Middle frontal gyrus (tissue), 1 donor: ENCODE measurements around the gene COPZ2.
A peak's percentile ranks its signal among the peaks of the same experiment; 100 is the strongest.
"Not testable (repeated sequence)": the region's sequence is repeated elsewhere in the genome, so short reads cannot be mapped to it uniquely, and the experiment has no call there.

Experiments
- DNase-seq: peaks from one replicate; pipeline ENCODE4 v3.0.0-alpha.2; 2015; ENCODE audit warnings: low spot score; ENCODE audit errors: extremely low spot score

The COPZ2 gene

GRCh38 chr17:48037036-48037837 is at the start of gene COPZ2:
Gene COPZ2, minus strand, starts transcription at chr17:48037797. Its CDS starts 20 bp downstream, at chr17:48037777.
- DNase-seq = no peak

- no peak for DNase-seq
These were observed 47.3 kb upstream of the COPZ2 start for GRCh38 chr17:48084932-48085331.

GRCh38 chr17:48081858-48082257 is 44.3 kb upstream of the COPZ2 start:
- no peak for DNase-seq

- not testable (repeated sequence) for DNase-seq
These were observed 39.6 kb upstream of the COPZ2 start for GRCh38 chr17:48077152-48077551.

GRCh38 chr17:48074322-48075081 is 36.9 kb upstream of the COPZ2 start:
- peak; percentile 66 for DNase-seq

GRCh38 chr17:48073566-48074094 is 36.0 kb upstream of the COPZ2 start:
- DNase-seq = not testable (repeated sequence)

GRCh38 chr17:48072811-48073210 is 35.2 kb upstream of the COPZ2 start:
- not testable (repeated sequence) for DNase-seq

- no peak for DNase-seq
These were observed 34.1 kb upstream of the COPZ2 start for GRCh38 chr17:48071654-48072053.

- no peak for DNase-seq
These were observed 32.6 kb upstream of the COPZ2 start for GRCh38 chr17:48070195-48070594.

- no peak for DNase-seq
These were observed 30.9 kb upstream of the COPZ2 start for GRCh38 chr17:48068491-48068961.

GRCh38 chr17:48067808-48068207 is 30.2 kb upstream of the COPZ2 start:
- not testable (repeated sequence) for DNase-seq

GRCh38 chr17:48067245-48067644 is 29.6 kb upstream of the COPZ2 start:
- no peak for DNase-seq

GRCh38 chr17:48066656-48067055 is 29.1 kb upstream of the COPZ2 start:
- no peak for DNase-seq

GRCh38 chr17:48066192-48066591 is 28.6 kb upstream of the COPZ2 start:
- DNase-seq = no peak

- no peak for DNase-seq
These were observed 27.0 kb upstream of the COPZ2 start for GRCh38 chr17:48064638-48065037.

- DNase-seq = no peak
These were observed 24.7 kb upstream of the COPZ2 start for GRCh38 chr17:48062273-48062672.

GRCh38 chr17:48060249-48060648 is 22.7 kb upstream of the COPZ2 start:
- DNase-seq = no peak

- no peak for DNase-seq
These were observed 21.6 kb upstream of the COPZ2 start for GRCh38 chr17:48059125-48059668.

- no peak for DNase-seq
These were observed 21.0 kb upstream of the COPZ2 start for GRCh38 chr17:48058393-48059124.

- DNase-seq = no peak
These were observed 20.0 kb upstream of the COPZ2 start for GRCh38 chr17:48057626-48058025.

GRCh38 chr17:48056879-48057278 is 19.3 kb upstream of the COPZ2 start:
- no peak for DNase-seq
